ENCODE data around the gene CFAP52. TPM values are rescaled to one million over a fixed set of nuclear protein-coding genes. Genes with fewer than 3 reads are reported as not detected.
A peak's percentile ranks its signal among the peaks of the same experiment; 100 is the strongest.

CFAP52 gene
- total and polyA plus RNA-seq, 4 donors: 0.33 TPM; not detected in 3

- no peaks in the 10 kb centered on the region for H3K4me1 ChIP-seq (ENCODE audit: control insufficient read depth in 4 of 4, insufficient read depth in 4 of 4, low read length in 3 of 4)
- WGBS: 94% methylated on average over 8 of the region's 8 CpGs
These were observed 95.8 kb downstream of the CFAP52 start for GRCh38 chr17:9672266-9672665.

GRCh38 chr17:9672691-9673090 is 96.2 kb downstream of the CFAP52 start:
- DNase-seq (ENCODE audit: low spot score): no peak
- no peaks in the 10 kb centered on the region for H3K9me3 ChIP-seq (ENCODE audit: control insufficient read depth in 4 of 4, low read length in 3 of 4)
- H3K4me1 ChIP-seq (ENCODE audit: control insufficient read depth in 4 of 4, insufficient read depth in 4 of 4, low read length in 3 of 4): no peaks in the 10 kb centered on the region
- H3K36me3 ChIP-seq (ENCODE audit: control insufficient read depth in 4 of 4, insufficient read depth in 3 of 4, low read depth in 1 of 4, low read length in 3 of 4): no peaks in the 10 kb centered on the region
- H3K27me3 ChIP-seq (ENCODE audit: control insufficient read depth in 4 of 4, insufficient read depth in 4 of 4, low read length in 3 of 4): peaks cover 0 to 2% (median 0%) of the 10 kb centered on the region in 4 donors
- H3K9ac ChIP-seq (ENCODE audit: low read depth in 1 of 2, low read length in 2 of 2): no peak overlapping the region
- no peak overlapping the region for H3K4me3 ChIP-seq (ENCODE audit: low read depth in 1 of 3, low read length in 3 of 3)
- WGBS: 83% methylated on average over 6 of the region's 6 CpGs
- no peak overlapping the region for H3K27ac ChIP-seq (ENCODE audit: low read depth in 1 of 2, low read length in 2 of 2)
- TF ChIP-seq FOXA1 (IDR thresholded peaks at IDR 0.05): no peak
- no peak for TF ChIP-seq NR2F2 (IDR thresholded peaks at IDR 0.05)
- TF ChIP-seq ZBTB33 (IDR thresholded peaks at IDR 0.05): no peak

More at GRCh38 chr17:9672266-9672665, 95.8 kb downstream of the CFAP52 start:
- no peaks in the 10 kb centered on the region for H3K9me3 ChIP-seq (ENCODE audit: control insufficient read depth in 4 of 4, low read length in 3 of 4)
- no peak overlapping the region for H3K4me3 ChIP-seq (ENCODE audit: low read depth in 1 of 3, low read length in 3 of 3)
- DNase-seq (ENCODE audit: low spot score): no peak
- no peaks in the 10 kb centered on the region for H3K36me3 ChIP-seq (ENCODE audit: control insufficient read depth in 4 of 4, insufficient read depth in 3 of 4, low read depth in 1 of 4, low read length in 3 of 4)
- no peak overlapping the region for H3K27ac ChIP-seq (ENCODE audit: low read depth in 1 of 2, low read length in 2 of 2)
- TF ChIP-seq JUND (IDR thresholded peaks at IDR 0.05): no peak
- TF ChIP-seq RXRA (IDR thresholded peaks at IDR 0.05): no peak
- no peak for TF ChIP-seq CTCF (IDR thresholded peaks at IDR 0.05; ENCODE audit: low read depth, low read length, missing input control)
- TF ChIP-seq YY1 (IDR thresholded peaks at IDR 0.05): no peak
- no peak for TF ChIP-seq HNF4A (conservative IDR thresholded peaks at IDR 0.05)
- no peak for TF ChIP-seq EGR1 (IDR thresholded peaks at IDR 0.05; ENCODE audit: low read depth in 2 of 2)
- no peak for TF ChIP-seq TAF1 (conservative IDR thresholded peaks at IDR 0.05)
- TF ChIP-seq ATF3 (IDR thresholded peaks at IDR 0.05): no peak
- no peak for TF ChIP-seq HNF4G (IDR thresholded peaks at IDR 0.05)
- TF ChIP-seq NR2F2 (IDR thresholded peaks at IDR 0.05): no peak
- no peak for TF ChIP-seq SP1 (IDR thresholded peaks at IDR 0.05)
- TF ChIP-seq GABPA (IDR thresholded peaks at IDR 0.05 in 1 of 2, conservative IDR thresholded peaks at IDR 0.05 in 1 of 2): no peak
- TF ChIP-seq FOXA1 (IDR thresholded peaks at IDR 0.05): no peak
- no peak overlapping the region for H3K9ac ChIP-seq (ENCODE audit: low read depth in 1 of 2, low read length in 2 of 2)
- H3K27me3 ChIP-seq (ENCODE audit: control insufficient read depth in 4 of 4, insufficient read depth in 4 of 4, low read length in 3 of 4): peaks cover 0 to 2% (median 0%) of the 10 kb centered on the region in 4 donors

GRCh38 chr17:9676084-9676483 is 99.6 kb downstream of the CFAP52 start:
- WGBS: 80% methylated on average over 4 of the region's 4 CpGs
- Histone ChIP-seq H3K9ac (ENCODE audit: low read depth in 1 of 2, low read length in 2 of 2) (no peak overlapping the region), H3K9me3 (ENCODE audit: control insufficient read depth in 4 of 4, low read length in 3 of 4) (peaks cover 0 to 2% (median 0%) of the 10 kb centered on the region in 4 donors), H3K4me3 (ENCODE audit: low read depth in 1 of 3, low read length in 3 of 3) (no peak overlapping the region), H3K36me3 (ENCODE audit: control insufficient read depth in 4 of 4, insufficient read depth in 3 of 4, low read depth in 1 of 4, low read length in 3 of 4) (peaks cover 0 to 2% (median 0%) of the 10 kb centered on the region in 4 donors), H3K27me3 (ENCODE audit: control insufficient read depth in 4 of 4, insufficient read depth in 4 of 4, low read length in 3 of 4) (no peaks in the 10 kb centered on the region), H3K27ac (ENCODE audit: low read depth in 1 of 2, low read length in 2 of 2) (no peak overlapping the region), H3K4me1 (ENCODE audit: control insufficient read depth in 4 of 4, insufficient read depth in 4 of 4, low read length in 3 of 4) (no peaks in the 10 kb centered on the region)
- no peak for DNase-seq (ENCODE audit: low spot score)
- TF ChIP-seq CTCF (IDR thresholded peaks at IDR 0.05; ENCODE audit: low read depth, low read length, missing input control): peak; percentile 40
- TF ChIP-seq RAD21 (IDR thresholded peaks at IDR 0.05): peak; percentile 61 to 70
- no peak for TF ChIP-seq FOXA2 (IDR thresholded peaks at IDR 0.05)
